Neural cell (in vitro differentiated cells): Measurements from ENCODE around the gene ERMAP. TPM values are rescaled to one million over a fixed set of nuclear protein-coding genes. Genes with fewer than 3 reads are reported as not detected.
"Not testable (repeated sequence)": the region's sequence is repeated elsewhere in the genome, so short reads cannot be mapped to it uniquely, and the experiment has no call there.

Source experiments
- H2AFZ ChIP-seq: fragments of 200-600, 300-800 bp; sonication (generic), shearing (Covaris generic); 2 replicates; pipeline ENCODE4 v1.6.0; 2014; ENCODE audit warnings: low read depth, mild to moderate bottlenecking, antibody characterized with exemption, low read length, moderate library complexity
- H3F3A ChIP-seq: fragments of 200-600 bp; shearing (Covaris generic); 2 replicates; pipeline ENCODE4 v1.6.1; 2016; ENCODE audit warnings: mild to moderate bottlenecking, moderate library complexity, mixed read lengths, antibody characterized with exemption, low read length; ENCODE audit not compliant: insufficient read depth, poor library complexity, severe bottlenecking
- H3K27ac ChIP-seq: fragments of 200-600, 300-800 bp; sonication (generic), shearing (Covaris generic); 2 replicates; pipeline ENCODE4 v1.5.1; 2014; ENCODE audit warnings: mild to moderate bottlenecking, low read length, moderate library complexity
- H3K27me3 ChIP-seq: fragments of 300-800, 200-600 bp; sonication (generic), shearing (Covaris generic); 2 replicates; pipeline ENCODE4 v1.6.0; 2014; ENCODE audit warnings: mild to moderate bottlenecking, low read depth, low read length, moderate library complexity; ENCODE audit not compliant: insufficient read depth
- H3K36me3 ChIP-seq: fragments of 300-800, 200-600 bp; sonication (generic), shearing (Covaris generic); 2 replicates; pipeline ENCODE4 v1.5.1; 2014; ENCODE audit warnings: mild to moderate bottlenecking, antibody characterized with exemption, low read length, moderate library complexity; ENCODE audit not compliant: insufficient read depth
- H3K4me2 ChIP-seq: fragments of 300-800, 200-600 bp; sonication (generic), shearing (Covaris generic); 2 replicates; pipeline ENCODE4 v1.6.0; 2014; ENCODE audit warnings: mild to moderate bottlenecking, low read length
- H3K4me3 ChIP-seq: fragments of 300-800, 200-600 bp; sonication (generic), shearing (Covaris generic); 2 replicates; pipeline ENCODE4 v1.5.1; 2014; ENCODE audit warnings: mild to moderate bottlenecking, low read length, moderate library complexity
- H3K79me2 ChIP-seq: fragments of 200-600 bp; shearing (Covaris generic); replicated peaks from 2 replicates; pipeline ENCODE4 v1.6.0; 2014; ENCODE audit warnings: mild to moderate bottlenecking, low read length, moderate library complexity; ENCODE audit not compliant: insufficient read depth
- H3K9ac ChIP-seq: fragments of 300-800, 200-600 bp; sonication (generic), shearing (Covaris generic); 2 replicates; pipeline ENCODE4 v1.6.1; 2016; ENCODE audit warnings: mild to moderate bottlenecking, low read length, mixed read lengths
- H3K9me2 ChIP-seq: fragments of 200-600 bp; shearing (Covaris generic); 2 replicates; pipeline ENCODE4 v1.6.1; 2016; ENCODE audit warnings: mild to moderate bottlenecking, low read length, mixed read lengths; ENCODE audit not compliant: insufficient read depth
- H3K9me3 ChIP-seq: fragments of 200-600, 300-800 bp; sonication (generic), shearing (Covaris generic); 2 replicates; pipeline ENCODE4 v1.6.1; 2016; ENCODE audit warnings: mild to moderate bottlenecking, mixed run types, low read length, moderate library complexity, mixed read lengths
- H4K20me1 ChIP-seq: fragments of 200-600 bp; shearing (Covaris generic); 2 replicates; pipeline ENCODE4 v1.6.1; 2016; ENCODE audit warnings: mild to moderate bottlenecking, mixed run types; ENCODE audit not compliant: insufficient read depth
- EP300 ChIP-seq: fragments of 450-650 bp; conservative IDR thresholded peaks from 2 replicates; pipeline ENCODE4 v1.6.1; 2014; ENCODE audit warnings: antibody characterized with exemption, mild to moderate bottlenecking, moderate library complexity; ENCODE audit not compliant: poor library complexity, severe bottlenecking
- EZH2 ChIP-seq: fragments of 200-600, 300-800 bp; shearing (Covaris generic), sonication (generic); IDR thresholded peaks from 2 replicates; pipeline ENCODE4 v1.6.1; 2014; ENCODE audit warnings: antibody characterized with exemption, low read length, borderline replicate concordance, mild to moderate bottlenecking; ENCODE audit not compliant: insufficient read depth, poor library complexity, severe bottlenecking
- MXI1 ChIP-seq: fragments of 450-650 bp; conservative IDR thresholded peaks from 2 replicates; pipeline ENCODE4 v1.6.1; 2014; ENCODE audit warnings: antibody characterized with exemption, mild to moderate bottlenecking; ENCODE audit not compliant: poor library complexity, severe bottlenecking
- POLR2AphosphoS5 ChIP-seq: IDR thresholded peaks from 2 replicates; pipeline ENCODE4 v1.6.1; 2012
- RAD21 ChIP-seq: fragments of 450-650 bp; conservative IDR thresholded peaks from 2 replicates; pipeline ENCODE4 v1.6.1; 2014; ENCODE audit warnings: antibody characterized with exemption, mild to moderate bottlenecking, moderate library complexity
- SMC3 ChIP-seq: fragments of 450-650 bp; conservative IDR thresholded peaks from 2 replicates; pipeline ENCODE4 v1.6.1; 2014; ENCODE audit warnings: antibody characterized with exemption, mild to moderate bottlenecking, moderate library complexity; ENCODE audit not compliant: poor library complexity
- TAF1 ChIP-seq: IDR thresholded peaks from 2 replicates; pipeline ENCODE4 v1.6.1; 2012; ENCODE audit warnings: low read depth
- polyA plus RNA-seq: library from polyadenylated mRNA; depleted of rRNA; stranded (reverse); fragments of >200 nt; gene quantifications from 2 replicates; pipeline ENCODE4 v1.2.3, GENCODE V29; 2014
- TF ChIP-seq, protein P1 (sequence below): fragments of 450-650 bp; IDR thresholded peaks from 2 replicates; pipeline ENCODE4 v1.5.1; 2014; ENCODE audit warnings: antibody characterized with exemption, mild to moderate bottlenecking, moderate library complexity; ENCODE audit not compliant: poor library complexity, severe bottlenecking
- TF ChIP-seq, protein P2 (sequence below): IDR thresholded peaks from 2 replicates; pipeline ENCODE4 v1.6.1; 2012; ENCODE audit warnings: borderline replicate concordance

Gene ERMAP
- polyA plus RNA-seq, 1 donor from 2014 or later: 10.6 TPM

DNA sequence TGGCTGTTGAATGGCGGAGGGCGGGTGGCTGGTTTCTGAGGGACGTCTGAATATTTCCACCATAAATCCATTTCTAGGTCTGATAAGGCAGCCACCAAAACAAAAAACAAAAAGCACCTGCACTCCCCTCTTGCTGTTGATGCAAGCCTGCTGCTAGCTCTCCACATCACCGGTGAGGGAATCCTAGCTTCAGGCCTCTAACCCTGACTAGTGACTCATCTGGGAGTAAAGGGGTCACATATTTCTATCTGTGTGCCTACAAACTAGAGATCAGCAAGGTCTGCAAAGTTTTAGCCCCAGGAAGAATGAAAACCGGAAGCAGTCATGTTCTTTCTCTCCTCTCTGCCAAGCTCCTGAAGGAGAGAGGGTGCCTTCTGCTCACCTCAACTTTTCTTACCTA is 10.3 kb upstream of the ERMAP start:
- TF ChIP-seq MXI1 (no peak), EZH2 (no peak), RAD21 (no peak), TAF1 (no peak), POLR2AphosphoS5 (no peak), EP300 (no peak), SMC3 (no peak)
- TF ChIP-seq, protein P1, sequence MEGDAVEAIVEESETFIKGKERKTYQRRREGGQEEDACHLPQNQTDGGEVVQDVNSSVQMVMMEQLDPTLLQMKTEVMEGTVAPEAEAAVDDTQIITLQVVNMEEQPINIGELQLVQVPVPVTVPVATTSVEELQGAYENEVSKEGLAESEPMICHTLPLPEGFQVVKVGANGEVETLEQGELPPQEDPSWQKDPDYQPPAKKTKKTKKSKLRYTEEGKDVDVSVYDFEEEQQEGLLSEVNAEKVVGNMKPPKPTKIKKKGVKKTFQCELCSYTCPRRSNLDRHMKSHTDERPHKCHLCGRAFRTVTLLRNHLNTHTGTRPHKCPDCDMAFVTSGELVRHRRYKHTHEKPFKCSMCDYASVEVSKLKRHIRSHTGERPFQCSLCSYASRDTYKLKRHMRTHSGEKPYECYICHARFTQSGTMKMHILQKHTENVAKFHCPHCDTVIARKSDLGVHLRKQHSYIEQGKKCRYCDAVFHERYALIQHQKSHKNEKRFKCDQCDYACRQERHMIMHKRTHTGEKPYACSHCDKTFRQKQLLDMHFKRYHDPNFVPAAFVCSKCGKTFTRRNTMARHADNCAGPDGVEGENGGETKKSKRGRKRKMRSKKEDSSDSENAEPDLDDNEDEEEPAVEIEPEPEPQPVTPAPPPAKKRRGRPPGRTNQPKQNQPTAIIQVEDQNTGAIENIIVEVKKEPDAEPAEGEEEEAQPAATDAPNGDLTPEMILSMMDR: no peak
- TF ChIP-seq, protein P2, sequence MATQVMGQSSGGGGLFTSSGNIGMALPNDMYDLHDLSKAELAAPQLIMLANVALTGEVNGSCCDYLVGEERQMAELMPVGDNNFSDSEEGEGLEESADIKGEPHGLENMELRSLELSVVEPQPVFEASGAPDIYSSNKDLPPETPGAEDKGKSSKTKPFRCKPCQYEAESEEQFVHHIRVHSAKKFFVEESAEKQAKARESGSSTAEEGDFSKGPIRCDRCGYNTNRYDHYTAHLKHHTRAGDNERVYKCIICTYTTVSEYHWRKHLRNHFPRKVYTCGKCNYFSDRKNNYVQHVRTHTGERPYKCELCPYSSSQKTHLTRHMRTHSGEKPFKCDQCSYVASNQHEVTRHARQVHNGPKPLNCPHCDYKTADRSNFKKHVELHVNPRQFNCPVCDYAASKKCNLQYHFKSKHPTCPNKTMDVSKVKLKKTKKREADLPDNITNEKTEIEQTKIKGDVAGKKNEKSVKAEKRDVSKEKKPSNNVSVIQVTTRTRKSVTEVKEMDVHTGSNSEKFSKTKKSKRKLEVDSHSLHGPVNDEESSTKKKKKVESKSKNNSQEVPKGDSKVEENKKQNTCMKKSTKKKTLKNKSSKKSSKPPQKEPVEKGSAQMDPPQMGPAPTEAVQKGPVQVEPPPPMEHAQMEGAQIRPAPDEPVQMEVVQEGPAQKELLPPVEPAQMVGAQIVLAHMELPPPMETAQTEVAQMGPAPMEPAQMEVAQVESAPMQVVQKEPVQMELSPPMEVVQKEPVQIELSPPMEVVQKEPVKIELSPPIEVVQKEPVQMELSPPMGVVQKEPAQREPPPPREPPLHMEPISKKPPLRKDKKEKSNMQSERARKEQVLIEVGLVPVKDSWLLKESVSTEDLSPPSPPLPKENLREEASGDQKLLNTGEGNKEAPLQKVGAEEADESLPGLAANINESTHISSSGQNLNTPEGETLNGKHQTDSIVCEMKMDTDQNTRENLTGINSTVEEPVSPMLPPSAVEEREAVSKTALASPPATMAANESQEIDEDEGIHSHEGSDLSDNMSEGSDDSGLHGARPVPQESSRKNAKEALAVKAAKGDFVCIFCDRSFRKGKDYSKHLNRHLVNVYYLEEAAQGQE: no peak
- Histone ChIP-seq H3K27ac (no peak overlapping the region), H3K4me2 (no peak overlapping the region)

DNA sequence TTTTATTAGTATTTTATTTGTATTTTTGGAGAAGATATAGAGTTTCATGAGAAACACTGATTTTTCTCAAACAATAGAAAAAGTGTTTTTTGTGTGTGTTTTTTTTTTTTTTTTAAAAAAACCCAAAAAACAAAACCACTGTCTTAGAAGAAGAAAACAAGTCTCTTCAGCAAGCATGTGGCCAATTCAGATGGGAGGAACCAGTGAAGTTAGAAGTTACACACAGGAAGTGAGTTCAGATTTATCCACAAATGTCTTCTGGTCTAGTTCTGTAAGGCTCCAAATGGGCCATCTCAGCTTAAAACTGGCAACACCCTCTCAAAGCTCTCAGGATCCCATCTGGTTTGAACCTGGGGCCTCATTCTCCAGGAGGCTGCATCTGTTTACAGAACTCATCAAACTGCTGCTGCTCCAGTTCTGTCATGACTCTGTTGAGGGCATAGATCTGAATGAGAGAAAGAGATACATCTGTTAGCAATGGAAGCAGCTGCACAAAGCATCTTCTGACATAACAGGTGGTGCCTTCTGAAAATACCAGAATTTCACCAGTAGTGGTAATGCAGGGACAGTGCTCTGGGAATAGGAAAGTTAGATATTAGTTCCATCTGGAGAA is 9.8 kb upstream of the ERMAP start:
- H3K9ac ChIP-seq: no peak overlapping the region
- H2AFZ ChIP-seq: no peak overlapping the region
- H3K9me3 ChIP-seq: no peaks in the 10 kb centered on the region
- H3K9me2 ChIP-seq: no peaks in the 10 kb centered on the region
- no peaks in the 10 kb centered on the region for H3K36me3 ChIP-seq
- H3K4me2 ChIP-seq: no peak overlapping the region
- H4K20me1 ChIP-seq: no peaks in the 10 kb centered on the region
- no peaks in the 10 kb centered on the region for H3F3A ChIP-seq
- TF ChIP-seq EZH2: no peak
- TF ChIP-seq, protein P1: no peak
- no peak for TF ChIP-seq MXI1
- no peak for TF ChIP-seq POLR2AphosphoS5
- H3K4me3 ChIP-seq: no peak overlapping the region
- peaks cover 10% of the 10 kb centered on the region for H3K79me2 ChIP-seq
- no peak overlapping the region for H3K27ac ChIP-seq
- no peaks in the 10 kb centered on the region for H3K27me3 ChIP-seq

More for the DNA sequence above, 10.3 kb upstream of the ERMAP start:
- Histone ChIP-seq H3K9me3 (no peaks in the 10 kb centered on the region), H2AFZ (no peak overlapping the region), H3K36me3 (no peaks in the 10 kb centered on the region), H3K9me2 (no peaks in the 10 kb centered on the region), H3K79me2 (peaks cover 4% of the 10 kb centered on the region), H3F3A (no peaks in the 10 kb centered on the region), H3K27me3 (no peaks in the 10 kb centered on the region), H4K20me1 (no peaks in the 10 kb centered on the region), H3K9ac (no peak overlapping the region), H3K4me3 (no peak overlapping the region)

DNA sequence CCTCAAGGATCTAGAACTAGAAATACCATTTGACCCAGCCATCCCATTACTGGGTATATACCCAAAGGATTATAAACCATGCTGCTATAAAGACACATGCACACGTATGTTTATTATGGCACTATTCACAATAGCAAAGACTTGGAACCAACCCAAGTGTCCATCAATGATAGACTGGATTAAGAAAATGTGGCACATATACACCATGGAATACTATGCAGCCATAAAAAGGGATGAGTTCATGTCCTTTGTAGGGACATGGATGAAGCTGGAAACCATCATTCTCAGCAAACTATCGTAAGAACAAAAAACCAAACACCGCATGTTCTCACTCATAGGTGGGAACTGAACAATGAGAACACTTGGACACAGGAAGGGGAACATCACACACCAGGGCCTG is 2.1 kb upstream of the ERMAP start:
- H3K79me2 ChIP-seq: peaks cover 39% of the 10 kb centered on the region
- not testable (repeated sequence) for H3K27me3 ChIP-seq

More for the DNA sequence above, 2.1 kb upstream of the ERMAP start:
- H2AFZ ChIP-seq, H3K9me2 ChIP-seq, H3K9ac ChIP-seq, H3K36me3 ChIP-seq, H4K20me1 ChIP-seq, H3K4me3 ChIP-seq, H3K4me2 ChIP-seq, H3K9me3 ChIP-seq, H3F3A ChIP-seq, H3K27ac ChIP-seq: not testable (repeated sequence)
